Upper lobe of left lung (tissue), 4 donors: ENCODE measurements around the gene DPP6.

Source experiments
- POLR2A ChIP-seq, 4 donors: fragments of 450-650 bp; IDR thresholded peaks; one replicate each; pipeline ENCODE4 v1.5.1; 2016 to 2017; ENCODE audit warnings: antibody characterized with exemption in 4 of 4, mild to moderate bottlenecking in 2 of 4
- POLR2AphosphoS5 ChIP-seq, 2 donors: sonication (generic); formaldehyde crosslinking; IDR thresholded peaks; one replicate each; pipeline ENCODE4 v1.5.1; 2017; ENCODE audit warnings: antibody characterized with exemption in 2 of 2
- TF ChIP-seq, protein P1 (sequence below), 6 experiments: fragments of 450-650 bp in 4 of 6; fragments of 200-600 bp in 2 of 6; sonication (generic) in 2 of 6; IDR thresholded peaks; one replicate each; pipeline ENCODE4 v1.5.1; 2016 to 2019; ENCODE audit warnings: antibody characterized with exemption in 6 of 6

DNA sequence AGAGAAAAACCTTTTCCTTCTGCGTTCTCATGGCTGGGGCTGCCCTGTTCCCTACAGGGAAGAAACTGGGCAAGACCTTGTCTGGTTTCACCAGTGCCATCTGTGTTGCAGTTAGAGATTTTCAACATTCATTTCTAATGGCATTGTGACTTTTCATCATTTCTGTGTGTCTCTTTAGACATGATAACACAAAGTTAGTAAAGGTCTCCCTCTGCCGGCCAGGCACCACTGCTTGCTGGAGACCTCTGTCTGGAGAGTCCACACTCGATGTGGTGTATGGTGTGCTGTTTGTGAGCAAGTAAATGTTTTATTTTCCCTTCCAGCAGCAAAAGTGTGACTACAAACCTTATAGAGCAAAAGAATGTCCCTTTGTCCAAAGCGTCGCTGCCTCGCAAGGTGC, 737.2 kb downstream of the DPP6 start:
- TF ChIP-seq, protein P1, sequence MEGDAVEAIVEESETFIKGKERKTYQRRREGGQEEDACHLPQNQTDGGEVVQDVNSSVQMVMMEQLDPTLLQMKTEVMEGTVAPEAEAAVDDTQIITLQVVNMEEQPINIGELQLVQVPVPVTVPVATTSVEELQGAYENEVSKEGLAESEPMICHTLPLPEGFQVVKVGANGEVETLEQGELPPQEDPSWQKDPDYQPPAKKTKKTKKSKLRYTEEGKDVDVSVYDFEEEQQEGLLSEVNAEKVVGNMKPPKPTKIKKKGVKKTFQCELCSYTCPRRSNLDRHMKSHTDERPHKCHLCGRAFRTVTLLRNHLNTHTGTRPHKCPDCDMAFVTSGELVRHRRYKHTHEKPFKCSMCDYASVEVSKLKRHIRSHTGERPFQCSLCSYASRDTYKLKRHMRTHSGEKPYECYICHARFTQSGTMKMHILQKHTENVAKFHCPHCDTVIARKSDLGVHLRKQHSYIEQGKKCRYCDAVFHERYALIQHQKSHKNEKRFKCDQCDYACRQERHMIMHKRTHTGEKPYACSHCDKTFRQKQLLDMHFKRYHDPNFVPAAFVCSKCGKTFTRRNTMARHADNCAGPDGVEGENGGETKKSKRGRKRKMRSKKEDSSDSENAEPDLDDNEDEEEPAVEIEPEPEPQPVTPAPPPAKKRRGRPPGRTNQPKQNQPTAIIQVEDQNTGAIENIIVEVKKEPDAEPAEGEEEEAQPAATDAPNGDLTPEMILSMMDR (IDR thresholded peaks at IDR 0.05): no peak
- TF ChIP-seq POLR2AphosphoS5 (IDR thresholded peaks at IDR 0.05) (no peak), POLR2A (IDR thresholded peaks at IDR 0.05) (no peak)
